GM18507 (cell line): ENCODE measurements around the gene DHX15.

Experiments
- DNase-seq: peaks from one replicate; pipeline ENCODE4 v3.0.0; 2011; ENCODE audit warnings: low read depth; ENCODE audit not compliant: insufficient read length; ENCODE audit errors: extremely low spot score
- FAIRE-seq: peaks from 2 replicates; lab custom pipeline; 2011; peaks lifted over from hg19 to GRCh38; lab: Jason Lieb, UNC

The DHX15 gene

GRCh38 chr4:24584211-24584850 lies at the start of gene DHX15:
TSS of gene DHX15 (minus strand) at chr4:24584554. CDS start at chr4:24584393, 161 bp downstream.
- DNase-seq, result peak; percentile 85
- FAIRE-seq, result peak; percentile 99

GRCh38 chr4:24632011-24632410 lies 47.7 kb upstream of the DHX15 start:
- no peak for FAIRE-seq
- no peak for DNase-seq

GRCh38 chr4:24630937-24631336 lies 46.6 kb upstream of the DHX15 start:
- DNase-seq (no peak), FAIRE-seq (no peak)

GRCh38 chr4:24625091-24625490 lies 40.7 kb upstream of the DHX15 start:
- no peak for FAIRE-seq
- no peak for DNase-seq

GRCh38 chr4:24624381-24624780 lies 40.0 kb upstream of the DHX15 start:
- FAIRE-seq (no peak), DNase-seq (no peak)

- DNase-seq (no peak), FAIRE-seq (no peak)
Observed at GRCh38 chr4:24622146-24622834, 37.9 kb upstream of the DHX15 start.

- no peak for DNase-seq
- no peak for FAIRE-seq
Observed at GRCh38 chr4:24615977-24616376, 31.6 kb upstream of the DHX15 start.

- FAIRE-seq, result no peak
- no peak for DNase-seq
Observed at GRCh38 chr4:24614881-24615280, 30.5 kb upstream of the DHX15 start.

- no peak for FAIRE-seq
Observed at GRCh38 chr4:24613502-24613901, 29.1 kb upstream of the DHX15 start.

GRCh38 chr4:24611575-24611974 lies 27.2 kb upstream of the DHX15 start:
- FAIRE-seq (no peak), DNase-seq (no peak)

More at GRCh38 chr4:24613502-24613901, 29.1 kb upstream of the DHX15 start:
- no peak for DNase-seq

GRCh38 chr4:24607334-24607733 lies 23.0 kb upstream of the DHX15 start:
- no peak for DNase-seq
- no peak for FAIRE-seq

GRCh38 chr4:24605216-24605615 lies 20.9 kb upstream of the DHX15 start:
- DNase-seq (no peak), FAIRE-seq (no peak)

- no peak for FAIRE-seq
- DNase-seq, result no peak
Observed at GRCh38 chr4:24604558-24605214, 20.3 kb upstream of the DHX15 start.

- DNase-seq (no peak), FAIRE-seq (no peak)
Observed at GRCh38 chr4:24603343-24603742, 19.0 kb upstream of the DHX15 start.

GRCh38 chr4:24601121-24601520 lies 16.8 kb upstream of the DHX15 start:
- FAIRE-seq, result no peak
- no peak for DNase-seq

- no peak for DNase-seq
- FAIRE-seq, result no peak
Observed at GRCh38 chr4:24599275-24599674, 14.9 kb upstream of the DHX15 start.

- DNase-seq, result no peak
- FAIRE-seq, result no peak
Observed at GRCh38 chr4:24598025-24598424, 13.7 kb upstream of the DHX15 start.

GRCh38 chr4:24595659-24596058 lies 11.3 kb upstream of the DHX15 start:
- no peak for DNase-seq
- no peak for FAIRE-seq

- FAIRE-seq, result no peak
Observed at GRCh38 chr4:24594887-24595286, 10.5 kb upstream of the DHX15 start.

GRCh38 chr4:24589448-24589847 lies 5.1 kb upstream of the DHX15 start:
- FAIRE-seq (peak; percentile 12), DNase-seq (no peak)

More at GRCh38 chr4:24594887-24595286, 10.5 kb upstream of the DHX15 start:
- no peak for DNase-seq
